ENCODE results near the gene ANAPC15. TPM values are rescaled to one million over a fixed set of nuclear protein-coding genes. Genes with fewer than 3 reads are reported as not detected.
A peak's percentile ranks its signal among the peaks of the same experiment; 100 is the strongest.

ANAPC15 gene
- total and polyA plus RNA-seq, 2 donors (not counting 3 experiments of a cell fraction or from before 2014, with no cell fraction given): 67.0 to 70.5 TPM

DNA sequence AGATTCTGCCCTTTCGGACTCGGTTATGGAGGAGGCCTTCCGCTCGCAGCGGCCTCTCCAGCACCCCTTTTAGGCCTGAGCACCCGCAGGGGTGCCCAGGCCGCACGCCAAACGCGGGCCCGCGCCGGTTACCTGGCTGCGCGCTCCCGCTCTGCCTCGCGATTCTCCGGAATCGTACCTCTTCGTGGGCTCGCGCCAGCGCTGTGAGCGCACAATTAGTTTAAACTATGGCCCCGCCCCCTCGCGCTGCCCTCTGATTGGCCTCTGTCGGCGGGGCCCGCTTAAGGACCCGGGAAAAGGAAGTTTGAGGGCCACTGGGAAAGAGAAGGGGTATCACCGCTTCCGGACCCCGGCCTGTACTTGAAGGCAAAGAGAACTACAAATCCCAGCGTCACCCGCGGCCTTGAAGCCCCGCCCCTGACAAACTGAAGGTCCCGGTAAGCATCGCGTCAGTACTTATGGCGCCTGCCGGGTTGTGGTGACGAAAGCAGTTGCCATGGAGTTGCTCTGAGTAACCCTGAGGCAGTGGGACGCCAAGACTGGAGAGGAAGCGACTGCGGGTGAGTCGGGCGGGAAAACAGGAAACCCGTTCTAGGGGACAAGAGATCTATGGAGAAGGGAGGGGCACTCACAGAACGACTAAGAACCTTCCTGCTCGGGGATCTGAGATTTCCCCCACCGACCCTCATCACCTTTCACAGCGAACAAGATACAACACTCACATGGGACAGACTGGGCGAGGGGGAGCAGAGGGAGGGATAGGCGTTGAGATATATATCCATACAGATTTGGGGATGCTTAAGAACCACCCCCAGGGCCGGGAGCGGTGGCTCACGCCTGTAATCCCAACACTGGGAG, 31.9 kb downstream of the ANAPC15 start, which contains the start of the genes LRRC51 and NUMA1:
Gene LRRC51 (plus strand): TSS at position 525 of the 858 bp plus-strand sequence. CDS start 8,234 bp downstream, outside the sequence.
Gene NUMA1 (minus strand): TSS at position 217 of the 858 bp plus-strand sequence. CDS start 44,599 bp downstream, outside the sequence.
- H3K4me2 ChIP-seq (ENCODE audit: insufficient read depth, low read length): peak within 1 kb of the TSS; percentile 96
- H3K36me3 ChIP-seq (ENCODE audit: control insufficient read depth in 2 of 2, extremely low read depth in 1 of 2, insufficient read depth in 2 of 2, low read length in 2 of 2): no peaks in the 10 kb centered on the region
- H3K4me1 ChIP-seq (ENCODE audit: control insufficient read depth, extremely low read depth, insufficient read depth, low read length): peaks cover 28% of the 10 kb centered on the region
- peak within 1 kb of the TSS; percentile 64 to 82 (median 78) for H3K4me3 ChIP-seq (replicated peaks in 1 of 3; ENCODE audit: insufficient read depth in 1 of 3, low read depth in 1 of 3, low read length in 3 of 3)
- DNase-seq (ENCODE audit: low read depth, low spot score) (peak; percentile 100), FAIRE-seq (peak; percentile 98)
- H3K9me1 ChIP-seq (replicated peaks; ENCODE audit: control insufficient read depth, extremely low read depth, insufficient read depth, low read length): no peaks in the 10 kb centered on the region
- TF ChIP-seq JUN (IDR thresholded peaks at IDR 0.05; ENCODE audit: borderline replicate concordance, insufficient read depth, insufficient read length, low read depth): peak; percentile 36
- TF ChIP-seq, protein P1, sequence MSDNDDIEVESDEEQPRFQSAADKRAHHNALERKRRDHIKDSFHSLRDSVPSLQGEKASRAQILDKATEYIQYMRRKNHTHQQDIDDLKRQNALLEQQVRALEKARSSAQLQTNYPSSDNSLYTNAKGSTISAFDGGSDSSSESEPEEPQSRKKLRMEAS (IDR thresholded peaks at IDR 0.05; ENCODE audit: insufficient read depth, insufficient read length): peak; percentile 51
- TF ChIP-seq FOS (IDR thresholded peaks at IDR 0.05; ENCODE audit: borderline replicate concordance, insufficient read depth, low read length): peak; percentile 37
- peak; percentile 17 for TF ChIP-seq POLR2A (IDR thresholded peaks at IDR 0.05; ENCODE audit: low read depth, low read length)
- TF ChIP-seq, protein P2, sequence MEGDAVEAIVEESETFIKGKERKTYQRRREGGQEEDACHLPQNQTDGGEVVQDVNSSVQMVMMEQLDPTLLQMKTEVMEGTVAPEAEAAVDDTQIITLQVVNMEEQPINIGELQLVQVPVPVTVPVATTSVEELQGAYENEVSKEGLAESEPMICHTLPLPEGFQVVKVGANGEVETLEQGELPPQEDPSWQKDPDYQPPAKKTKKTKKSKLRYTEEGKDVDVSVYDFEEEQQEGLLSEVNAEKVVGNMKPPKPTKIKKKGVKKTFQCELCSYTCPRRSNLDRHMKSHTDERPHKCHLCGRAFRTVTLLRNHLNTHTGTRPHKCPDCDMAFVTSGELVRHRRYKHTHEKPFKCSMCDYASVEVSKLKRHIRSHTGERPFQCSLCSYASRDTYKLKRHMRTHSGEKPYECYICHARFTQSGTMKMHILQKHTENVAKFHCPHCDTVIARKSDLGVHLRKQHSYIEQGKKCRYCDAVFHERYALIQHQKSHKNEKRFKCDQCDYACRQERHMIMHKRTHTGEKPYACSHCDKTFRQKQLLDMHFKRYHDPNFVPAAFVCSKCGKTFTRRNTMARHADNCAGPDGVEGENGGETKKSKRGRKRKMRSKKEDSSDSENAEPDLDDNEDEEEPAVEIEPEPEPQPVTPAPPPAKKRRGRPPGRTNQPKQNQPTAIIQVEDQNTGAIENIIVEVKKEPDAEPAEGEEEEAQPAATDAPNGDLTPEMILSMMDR (IDR thresholded peaks at IDR 0.05; ENCODE audit: extremely low read depth in 1 of 2, insufficient read depth in 1 of 2, low read depth in 1 of 2, low read length in 2 of 2): no peak
- TF ChIP-seq GATA2 (IDR thresholded peaks at IDR 0.05; ENCODE audit: insufficient read depth, insufficient read length, low read depth, low read length): no peak
- dilution Hi-C loops (cut with MboI; ENCODE audit: extremely low pct_ligation_motif_present, low sequenced_read_pairs): loop anchor here (10.0 kb wide), 1 partner anchor 56 kb away; no protein-coding TSS in a partner anchor
- no peaks in the 10 kb centered on the region for H3K9me3 ChIP-seq (replicated peaks; ENCODE audit: control insufficient read depth, insufficient read depth, low read length)
- no peaks in the 10 kb centered on the region for H4K20me1 ChIP-seq (replicated peaks; ENCODE audit: control insufficient read depth, extremely low read depth, insufficient read depth, low read length)
- intact Hi-C loops (cut with micrococcal nuclease): loop anchor here (1.0 to 2.0 kb wide), 6 partner anchors 8 to 64 kb away; partner anchors contain the start of genes ANAPC15 and LAMTOR1
- peaks cover 43% of the 10 kb centered on the region for H3K79me2 ChIP-seq (ENCODE audit: control insufficient read depth, insufficient read depth, low read length)
- H3K9ac ChIP-seq (replicated peaks; ENCODE audit: extremely low read depth, insufficient read depth, low read length): peak within 1 kb of the TSS; percentile 73
- ChIA-PET POLR2A (no interaction called here), CTCF (interaction anchor here (0.9 to 3.0 kb wide), 4 partner anchors 10 to 55 kb away, joined by 3 to 45 read pairs (median 25); no protein-coding TSS in a partner anchor)
- peak within 1 kb of the TSS; percentile 39 for H2AFZ ChIP-seq (ENCODE audit: low read depth, low read length)
- no peaks in the 10 kb centered on the region for H3K27me3 ChIP-seq (ENCODE audit: control insufficient read depth in 2 of 2, insufficient read depth in 2 of 2, low read length in 2 of 2)
- BruUV-seq (replicated peaks): no TSS peak
- H3K27ac ChIP-seq (ENCODE audit: insufficient read depth, low read depth, low read length): peak within 1 kb of the TSS; percentile 94

All from endothelial cell of umbilical vein (primary cell).